Ishikawa (cell line): ENCODE results near the gene TAL1.

Source experiments
- FOXM1 ChIP-seq: IDR thresholded peaks from 2 replicates; pipeline ENCODE4 v1.6.1; 2012; ENCODE audit warnings: low read depth, borderline replicate concordance
- TAF1 ChIP-seq: IDR thresholded peaks from 2 replicates; pipeline ENCODE4 v1.6.1; 2012; ENCODE audit warnings: low read depth, mild to moderate bottlenecking

- TF ChIP-seq TAF1: no peak
- no peak for TF ChIP-seq FOXM1
These were observed 42.0 kb downstream of the TAL1 start, which contains the start of gene PDZK1IP1 for GRCh38 chr1:47189844-47190508.
